ENCODE data around the gene CLDN19. TPM values are rescaled to one million over a fixed set of nuclear protein-coding genes. Genes with fewer than 3 reads are reported as not detected.
A peak's percentile ranks its signal among the peaks of the same experiment; 100 is the strongest.

Gene CLDN19
- total RNA-seq, 1 experiment from 2014 or later = 0.05 TPM

- intact Hi-C loops (cut with micrococcal nuclease; ENCODE audit: unreplicated experiment) = no loop called here
- ATAC-seq = peak; percentile 52
- CTCF ChIA-PET = interaction anchor here (0.6 to 1.6 kb wide), 21 partner anchors 9 to 1219 kb away, joined by 3 to 12 read pairs (median 5); no protein-coding TSS in a partner anchor
Observed at GRCh38 chr1:42765832-42766740, 26.1 kb upstream of the CLDN19 start.

More at GRCh38 chr1:42765832-42766740, 26.1 kb upstream of the CLDN19 start:
- Histone ChIP-seq H3K4me3 (ENCODE audit: low read depth in 2 of 2, low read length in 2 of 2) (peak overlapping the region; percentile 90 to 99), H3K36me3 (ENCODE audit: control insufficient read depth, insufficient read depth, low read length) (no peaks in the 10 kb centered on the region; the same call in 1 of the 2 replicates), H3K27me3 (ENCODE audit: control insufficient read depth, insufficient read depth, low read length) (no peaks in the 10 kb centered on the region), H3K27ac (ENCODE audit: low read length) (peak overlapping the region; percentile 60), H3K4me1 (ENCODE audit: control insufficient read depth, insufficient read depth, low read length) (peaks cover 17% of the 10 kb centered on the region), H3K9me3 (ENCODE audit: control insufficient read depth, insufficient read depth, low read depth, low read length) (no peaks in the 10 kb centered on the region)
- TSS peak; percentile 87 for BruUV-seq (replicated peaks)
- in situ Hi-C loops (cut with HindIII; ENCODE audit: low pct_unique_long_range_greater_than_20kb, low sequenced_read_pairs) = no loop called here
- POLR2A ChIA-PET = interaction anchor here (0.6 kb wide), 1 partner anchor 879 kb away, joined by 3 read pairs; no protein-coding TSS in a partner anchor
- TF ChIP-seq TCF7L2 (IDR thresholded peaks at IDR 0.05; ENCODE audit: low read depth, low read length) (no peak), REST (IDR thresholded peaks at IDR 0.05; ENCODE audit: insufficient read depth in 1 of 2, low read depth in 2 of 2, low read length in 1 of 2) (no peak), SIN3A (IDR thresholded peaks at IDR 0.05; ENCODE audit: borderline replicate concordance, insufficient read depth, low read depth, low read length) (0 out of 2 replicates have a peak, but pooled peaks have one; percentile 49), CTCF (IDR thresholded peaks at IDR 0.05) (peak; percentile 71), POLR2AphosphoS5 (IDR thresholded peaks at IDR 0.05; ENCODE audit: low read depth, low read length) (no peak)
- DNase-seq (ENCODE audit: low read depth, low spot score) = no peak
